ENCODE data around the gene TNXB.
"Not testable (repeated sequence)": the region's sequence is repeated elsewhere in the genome, so short reads cannot be mapped to it uniquely, and the experiment has no call there.

DNA sequence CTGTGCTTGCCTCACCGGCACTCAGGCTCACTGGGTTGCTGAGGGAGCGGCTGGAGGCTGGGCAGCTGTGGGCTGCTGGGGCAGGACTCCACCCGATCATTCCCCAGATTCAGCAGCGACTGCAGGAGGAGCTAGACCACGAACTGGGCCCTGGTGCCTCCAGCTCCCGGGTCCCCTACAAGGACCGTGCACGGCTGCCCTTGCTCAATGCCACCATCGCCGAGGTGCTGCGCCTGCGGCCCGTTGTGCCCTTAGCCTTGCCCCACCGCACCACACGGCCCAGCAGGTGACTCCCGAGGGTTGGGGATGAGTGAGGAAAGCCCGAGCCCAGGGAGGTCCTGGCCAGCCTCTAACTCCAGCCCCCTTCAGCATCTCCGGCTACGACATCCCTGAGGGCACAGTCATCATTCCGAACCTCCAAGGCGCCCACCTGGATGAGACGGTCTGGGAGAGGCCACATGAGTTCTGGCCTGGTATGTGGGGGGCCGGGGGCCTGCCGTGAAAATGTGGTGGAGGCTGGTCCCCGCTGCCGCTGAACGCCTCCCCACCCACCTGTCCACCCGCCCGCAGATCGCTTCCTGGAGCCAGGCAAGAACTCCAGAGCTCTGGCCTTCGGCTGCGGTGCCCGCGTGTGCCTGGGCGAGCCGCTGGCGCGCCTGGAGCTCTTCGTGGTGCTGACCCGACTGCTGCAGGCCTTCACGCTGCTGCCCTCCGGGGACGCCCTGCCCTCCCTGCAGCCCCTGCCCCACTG lies 68.7 kb downstream of the TNXB start:
- not testable (repeated sequence) for TF ChIP-seq CTCF (conservative IDR thresholded peaks at IDR 0.05; ENCODE audit: low read depth in 2 of 2); EZH2phosphoT487 (IDR thresholded peaks at IDR 0.05; ENCODE audit: unreplicated experiment); ZNF331 (CRISPR knock-in tag; IDR thresholded peaks at IDR 0.05; ENCODE audit: low read depth); POLR2AphosphoS5 (IDR thresholded peaks at IDR 0.05; ENCODE audit: low read depth)
